ENCODE data around the gene PRSS23.

Gene PRSS23

GRCh38 chr11:86804951-86805350 lies 4.6 kb downstream of the PRSS23 start:
- no peaks in the 10 kb centered on the region for H3K9me3 ChIP-seq (ENCODE audit: insufficient read depth, low read length)
- no peak overlapping the region for H3K9ac ChIP-seq (ENCODE audit: insufficient read length, low read depth)
- peaks cover 17% of the 10 kb centered on the region for H3K27me3 ChIP-seq (ENCODE audit: insufficient read depth, insufficient read length)
- peaks cover 26% of the 10 kb centered on the region for H3K36me3 ChIP-seq (ENCODE audit: insufficient read depth, insufficient read length, low read length)
- no peak for TF ChIP-seq ZNF274 (IDR thresholded peaks at IDR 0.05; ENCODE audit: low read depth, low read length)
- no peak for TF ChIP-seq YY1 (IDR thresholded peaks at IDR 0.05; ENCODE audit: insufficient read depth, insufficient read length)
- no peak for TF ChIP-seq SUZ12 (IDR thresholded peaks at IDR 0.05; ENCODE audit: extremely low read depth, insufficient read depth, insufficient read length)
- no peak overlapping the region for H3K4me3 ChIP-seq (ENCODE audit: insufficient read length, low read depth)
- no peak for DNase-seq (ENCODE audit: low read depth, low spot score)
- H3K4me1 ChIP-seq (ENCODE audit: insufficient read depth, insufficient read length), result no peaks in the 10 kb centered on the region

GRCh38 chr11:86805873-86806310 lies 5.5 kb downstream of the PRSS23 start:
- Histone ChIP-seq H3K27me3 (ENCODE audit: insufficient read depth, insufficient read length) (peaks cover 12% of the 10 kb centered on the region), H3K4me1 (ENCODE audit: insufficient read depth, insufficient read length) (no peaks in the 10 kb centered on the region), H3K36me3 (ENCODE audit: insufficient read depth, insufficient read length, low read length) (peaks cover 26% of the 10 kb centered on the region), H3K4me3 (ENCODE audit: insufficient read length, low read depth) (no peak overlapping the region), H3K9ac (ENCODE audit: insufficient read length, low read depth) (no peak overlapping the region), H3K9me3 (ENCODE audit: insufficient read depth, low read length) (no peaks in the 10 kb centered on the region)
- no peak for DNase-seq (ENCODE audit: low read depth, low spot score)
- no peak for TF ChIP-seq YY1 (IDR thresholded peaks at IDR 0.05; ENCODE audit: insufficient read depth, insufficient read length)
- no peak for TF ChIP-seq SUZ12 (IDR thresholded peaks at IDR 0.05; ENCODE audit: extremely low read depth, insufficient read depth, insufficient read length)
- TF ChIP-seq ZNF274 (IDR thresholded peaks at IDR 0.05; ENCODE audit: low read depth, low read length), result no peak

GRCh38 chr11:86806903-86807302 lies 6.6 kb downstream of the PRSS23 start:
- TF ChIP-seq ZNF274 (IDR thresholded peaks at IDR 0.05; ENCODE audit: low read depth, low read length) (no peak), YY1 (IDR thresholded peaks at IDR 0.05; ENCODE audit: insufficient read depth, insufficient read length) (no peak), SUZ12 (IDR thresholded peaks at IDR 0.05; ENCODE audit: extremely low read depth, insufficient read depth, insufficient read length) (no peak)

GRCh38 chr11:86807360-86807759 lies 7.0 kb downstream of the PRSS23 start:
- no peaks in the 10 kb centered on the region for H3K9me3 ChIP-seq (ENCODE audit: insufficient read depth, low read length)
- H3K4me1 ChIP-seq (ENCODE audit: insufficient read depth, insufficient read length), result no peaks in the 10 kb centered on the region
- TF ChIP-seq YY1 (IDR thresholded peaks at IDR 0.05; ENCODE audit: insufficient read depth, insufficient read length) (no peak), ZNF274 (IDR thresholded peaks at IDR 0.05; ENCODE audit: low read depth, low read length) (no peak), SUZ12 (IDR thresholded peaks at IDR 0.05; ENCODE audit: extremely low read depth, insufficient read depth, insufficient read length) (no peak)
- no peak overlapping the region for H3K4me3 ChIP-seq (ENCODE audit: insufficient read length, low read depth)
- H3K36me3 ChIP-seq (ENCODE audit: insufficient read depth, insufficient read length, low read length), result peaks cover 22% of the 10 kb centered on the region
- DNase-seq (ENCODE audit: low read depth, low spot score), result no peak
- no peak overlapping the region for H3K9ac ChIP-seq (ENCODE audit: insufficient read length, low read depth)
- no peaks in the 10 kb centered on the region for H3K27me3 ChIP-seq (ENCODE audit: insufficient read depth, insufficient read length)

More at GRCh38 chr11:86806903-86807302, 6.6 kb downstream of the PRSS23 start:
- no peak overlapping the region for H3K9ac ChIP-seq (ENCODE audit: insufficient read length, low read depth)
- H3K36me3 ChIP-seq (ENCODE audit: insufficient read depth, insufficient read length, low read length), result peaks cover 22% of the 10 kb centered on the region
- no peaks in the 10 kb centered on the region for H3K4me1 ChIP-seq (ENCODE audit: insufficient read depth, insufficient read length)
- H3K27me3 ChIP-seq (ENCODE audit: insufficient read depth, insufficient read length), result peaks cover 2% of the 10 kb centered on the region
- no peaks in the 10 kb centered on the region for H3K9me3 ChIP-seq (ENCODE audit: insufficient read depth, low read length)
- DNase-seq (ENCODE audit: low read depth, low spot score), result no peak
- H3K4me3 ChIP-seq (ENCODE audit: insufficient read length, low read depth), result no peak overlapping the region

GRCh38 chr11:86809561-86809960 lies 9.2 kb downstream of the PRSS23 start:
- Histone ChIP-seq H3K9me3 (ENCODE audit: insufficient read depth, low read length) (no peaks in the 10 kb centered on the region), H3K27me3 (ENCODE audit: insufficient read depth, insufficient read length) (no peaks in the 10 kb centered on the region), H3K9ac (ENCODE audit: insufficient read length, low read depth) (no peak overlapping the region), H3K4me1 (ENCODE audit: insufficient read depth, insufficient read length) (no peaks in the 10 kb centered on the region), H3K4me3 (ENCODE audit: insufficient read length, low read depth) (no peak overlapping the region), H3K36me3 (ENCODE audit: insufficient read depth, insufficient read length, low read length) (peaks cover 22% of the 10 kb centered on the region)
- TF ChIP-seq ZNF274 (IDR thresholded peaks at IDR 0.05; ENCODE audit: low read depth, low read length), result no peak
- no peak for TF ChIP-seq YY1 (IDR thresholded peaks at IDR 0.05; ENCODE audit: insufficient read depth, insufficient read length)
- TF ChIP-seq SUZ12 (IDR thresholded peaks at IDR 0.05; ENCODE audit: extremely low read depth, insufficient read depth, insufficient read length), result no peak
- DNase-seq (ENCODE audit: low read depth, low spot score), result no peak

- no peaks in the 10 kb centered on the region for H3K9me3 ChIP-seq (ENCODE audit: insufficient read depth, low read length)
- H3K27me3 ChIP-seq (ENCODE audit: insufficient read depth, insufficient read length), result no peaks in the 10 kb centered on the region
- no peak for DNase-seq (ENCODE audit: low read depth, low spot score)
- no peak overlapping the region for H3K4me3 ChIP-seq (ENCODE audit: insufficient read length, low read depth)
- peaks cover 22% of the 10 kb centered on the region for H3K36me3 ChIP-seq (ENCODE audit: insufficient read depth, insufficient read length, low read length)
- H3K9ac ChIP-seq (ENCODE audit: insufficient read length, low read depth), result no peak overlapping the region
- TF ChIP-seq SUZ12 (IDR thresholded peaks at IDR 0.05; ENCODE audit: extremely low read depth, insufficient read depth, insufficient read length) (no peak), YY1 (IDR thresholded peaks at IDR 0.05; ENCODE audit: insufficient read depth, insufficient read length) (no peak), ZNF274 (IDR thresholded peaks at IDR 0.05; ENCODE audit: low read depth, low read length) (no peak)
- H3K4me1 ChIP-seq (ENCODE audit: insufficient read depth, insufficient read length), result no peaks in the 10 kb centered on the region
These were observed 9.9 kb downstream of the PRSS23 start for GRCh38 chr11:86810288-86810687.

GRCh38 chr11:86811637-86812321 lies 11.4 kb downstream of the PRSS23 start:
- no peaks in the 10 kb centered on the region for H3K9me3 ChIP-seq (ENCODE audit: insufficient read depth, low read length)
- H3K9ac ChIP-seq (ENCODE audit: insufficient read length, low read depth), result no peak overlapping the region
- peaks cover 18% of the 10 kb centered on the region for H3K36me3 ChIP-seq (ENCODE audit: insufficient read depth, insufficient read length, low read length)
- H3K27me3 ChIP-seq (ENCODE audit: insufficient read depth, insufficient read length), result no peaks in the 10 kb centered on the region
- peak; percentile 35 for DNase-seq (ENCODE audit: low read depth, low spot score)
- no peak overlapping the region for H3K4me3 ChIP-seq (ENCODE audit: insufficient read length, low read depth)
- H3K4me1 ChIP-seq (ENCODE audit: insufficient read depth, insufficient read length), result no peaks in the 10 kb centered on the region
- no peak for TF ChIP-seq ZNF274 (IDR thresholded peaks at IDR 0.05; ENCODE audit: low read depth, low read length)
- TF ChIP-seq SUZ12 (IDR thresholded peaks at IDR 0.05; ENCODE audit: extremely low read depth, insufficient read depth, insufficient read length), result no peak
- TF ChIP-seq YY1 (IDR thresholded peaks at IDR 0.05; ENCODE audit: insufficient read depth, insufficient read length), result no peak

Measured in NT2/D1 (cell line).